ENCODE results near the gene LIPE.
"Not testable (repeated sequence)": the region's sequence is repeated elsewhere in the genome, so short reads cannot be mapped to it uniquely, and the experiment has no call there.

Gene LIPE, protein sequence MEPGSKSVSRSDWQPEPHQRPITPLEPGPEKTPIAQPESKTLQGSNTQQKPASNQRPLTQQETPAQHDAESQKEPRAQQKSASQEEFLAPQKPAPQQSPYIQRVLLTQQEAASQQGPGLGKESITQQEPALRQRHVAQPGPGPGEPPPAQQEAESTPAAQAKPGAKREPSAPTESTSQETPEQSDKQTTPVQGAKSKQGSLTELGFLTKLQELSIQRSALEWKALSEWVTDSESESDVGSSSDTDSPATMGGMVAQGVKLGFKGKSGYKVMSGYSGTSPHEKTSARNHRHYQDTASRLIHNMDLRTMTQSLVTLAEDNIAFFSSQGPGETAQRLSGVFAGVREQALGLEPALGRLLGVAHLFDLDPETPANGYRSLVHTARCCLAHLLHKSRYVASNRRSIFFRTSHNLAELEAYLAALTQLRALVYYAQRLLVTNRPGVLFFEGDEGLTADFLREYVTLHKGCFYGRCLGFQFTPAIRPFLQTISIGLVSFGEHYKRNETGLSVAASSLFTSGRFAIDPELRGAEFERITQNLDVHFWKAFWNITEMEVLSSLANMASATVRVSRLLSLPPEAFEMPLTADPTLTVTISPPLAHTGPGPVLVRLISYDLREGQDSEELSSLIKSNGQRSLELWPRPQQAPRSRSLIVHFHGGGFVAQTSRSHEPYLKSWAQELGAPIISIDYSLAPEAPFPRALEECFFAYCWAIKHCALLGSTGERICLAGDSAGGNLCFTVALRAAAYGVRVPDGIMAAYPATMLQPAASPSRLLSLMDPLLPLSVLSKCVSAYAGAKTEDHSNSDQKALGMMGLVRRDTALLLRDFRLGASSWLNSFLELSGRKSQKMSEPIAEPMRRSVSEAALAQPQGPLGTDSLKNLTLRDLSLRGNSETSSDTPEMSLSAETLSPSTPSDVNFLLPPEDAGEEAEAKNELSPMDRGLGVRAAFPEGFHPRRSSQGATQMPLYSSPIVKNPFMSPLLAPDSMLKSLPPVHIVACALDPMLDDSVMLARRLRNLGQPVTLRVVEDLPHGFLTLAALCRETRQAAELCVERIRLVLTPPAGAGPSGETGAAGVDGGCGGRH

DNA sequence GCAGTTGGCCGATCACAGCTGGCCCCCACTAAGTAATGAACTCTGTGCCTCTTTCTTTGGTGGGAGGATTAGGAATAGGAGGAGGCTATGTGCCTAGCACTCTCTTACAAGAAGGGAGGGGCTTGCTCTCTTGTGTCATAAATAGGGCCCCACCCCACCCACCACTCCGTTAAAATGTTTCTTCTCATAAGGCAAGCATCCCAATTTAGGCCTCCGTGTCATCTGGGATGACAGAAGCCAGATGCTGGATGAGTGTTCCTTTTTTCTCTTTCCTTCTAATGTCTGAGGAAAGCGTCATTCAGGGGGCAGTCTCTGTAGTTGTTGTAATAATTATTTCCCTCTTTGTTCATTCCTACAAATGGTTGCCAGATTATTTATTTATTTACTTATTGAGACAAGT lies at the start of gene LIPE:
LIPE (minus strand) TSS at position 76 of the 400 bp plus-strand sequence. CDS start 239 bp downstream, outside the sequence.
- DNase-seq, result no peak

DNA sequence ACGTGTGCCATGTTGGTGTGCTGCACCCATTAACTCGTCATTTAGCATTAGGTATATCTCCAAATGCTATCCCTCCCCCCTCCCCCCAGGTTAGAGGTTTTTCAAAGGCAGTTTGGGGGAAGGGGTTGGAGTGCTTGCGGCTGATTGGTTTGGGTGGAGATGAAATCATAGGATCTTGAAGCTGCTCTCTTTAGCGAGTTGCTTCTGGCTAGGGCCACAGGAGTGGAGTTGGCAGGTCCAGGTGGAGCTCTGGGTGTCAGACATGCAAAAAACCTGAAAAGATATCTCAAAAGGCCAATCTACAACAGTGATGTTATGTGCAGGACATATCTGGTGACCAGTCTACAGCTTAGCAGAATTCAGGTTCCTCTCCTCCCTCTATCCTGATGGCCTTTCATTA lies 48.2 kb upstream of the LIPE start:
- no peak for DNase-seq

DNA sequence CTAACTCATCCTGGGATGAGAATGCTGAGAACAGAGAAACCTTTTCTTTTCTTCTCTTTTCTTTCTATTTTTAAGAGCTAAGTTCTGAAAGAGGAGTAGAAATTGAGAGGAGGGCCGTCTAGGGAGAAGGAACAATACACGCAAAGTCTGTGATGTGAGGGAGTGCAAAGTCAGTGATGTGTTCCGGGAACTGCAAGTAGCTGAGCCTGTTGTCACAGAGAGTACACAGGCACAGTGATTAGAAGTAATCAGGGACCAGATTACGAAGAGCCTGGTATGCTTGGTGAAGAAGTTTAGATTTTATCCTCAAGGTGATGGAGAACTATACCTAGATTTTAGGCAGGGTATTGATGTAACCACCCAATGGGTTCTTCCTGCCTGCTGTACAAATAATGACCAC lies 47.6 kb upstream of the LIPE start:
- DNase-seq, result no peak

DNA sequence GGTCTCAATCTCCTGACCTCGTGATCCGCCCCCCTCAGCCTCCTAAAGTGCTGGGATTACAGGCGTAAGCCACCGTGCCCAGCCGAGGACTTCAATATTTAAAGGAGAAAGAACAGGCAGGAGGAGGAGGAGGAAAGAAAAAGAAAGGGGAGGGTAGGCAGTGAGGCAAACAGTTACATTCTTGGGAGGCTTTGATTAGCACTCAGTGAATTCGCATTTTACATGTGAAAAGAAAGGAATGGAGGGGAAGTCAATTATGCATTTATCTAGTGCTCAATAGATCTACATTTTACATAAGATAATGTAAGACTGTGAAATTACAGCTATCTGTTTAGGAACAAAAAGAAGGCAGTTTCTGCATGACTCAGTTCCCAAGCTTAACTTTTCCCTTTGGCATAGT lies 46.5 kb upstream of the LIPE start:
- no peak for DNase-seq

DNA sequence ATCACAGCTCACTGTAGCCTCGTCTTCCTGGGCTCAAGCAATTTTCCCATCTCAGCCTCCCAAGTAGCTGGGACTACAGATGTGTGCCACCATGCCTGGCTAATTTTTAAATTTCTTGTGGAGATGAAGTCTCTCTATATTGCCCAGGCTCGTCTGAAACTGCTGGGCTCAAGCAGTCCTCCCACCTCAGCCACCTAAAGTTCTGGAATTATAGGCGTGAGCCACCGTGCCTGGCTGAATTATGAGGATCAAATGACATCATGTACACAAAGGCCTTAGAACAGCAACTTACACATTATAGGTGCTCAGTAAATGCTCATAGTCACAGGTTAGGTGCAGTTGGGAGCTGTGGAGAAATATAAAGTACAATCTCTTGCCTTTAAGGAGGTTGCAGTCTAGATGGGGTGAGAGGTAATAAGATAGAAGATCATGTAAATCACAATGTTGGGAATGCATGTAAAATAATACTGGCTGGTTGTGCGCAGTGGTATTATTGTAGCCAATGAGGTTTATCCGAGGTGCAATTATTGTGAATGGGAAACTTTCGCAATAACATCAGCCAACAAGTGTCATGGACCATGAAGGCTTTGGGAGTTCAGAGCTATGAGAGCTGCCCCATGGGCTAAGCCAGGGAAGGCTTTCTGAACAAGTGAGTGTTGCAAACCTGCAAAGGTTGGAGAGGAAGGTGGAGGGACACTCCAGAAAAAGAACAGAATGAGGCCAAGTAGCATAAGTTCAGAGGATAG lies 45.4 kb upstream of the LIPE start:
- DNase-seq, result no peak

DNA sequence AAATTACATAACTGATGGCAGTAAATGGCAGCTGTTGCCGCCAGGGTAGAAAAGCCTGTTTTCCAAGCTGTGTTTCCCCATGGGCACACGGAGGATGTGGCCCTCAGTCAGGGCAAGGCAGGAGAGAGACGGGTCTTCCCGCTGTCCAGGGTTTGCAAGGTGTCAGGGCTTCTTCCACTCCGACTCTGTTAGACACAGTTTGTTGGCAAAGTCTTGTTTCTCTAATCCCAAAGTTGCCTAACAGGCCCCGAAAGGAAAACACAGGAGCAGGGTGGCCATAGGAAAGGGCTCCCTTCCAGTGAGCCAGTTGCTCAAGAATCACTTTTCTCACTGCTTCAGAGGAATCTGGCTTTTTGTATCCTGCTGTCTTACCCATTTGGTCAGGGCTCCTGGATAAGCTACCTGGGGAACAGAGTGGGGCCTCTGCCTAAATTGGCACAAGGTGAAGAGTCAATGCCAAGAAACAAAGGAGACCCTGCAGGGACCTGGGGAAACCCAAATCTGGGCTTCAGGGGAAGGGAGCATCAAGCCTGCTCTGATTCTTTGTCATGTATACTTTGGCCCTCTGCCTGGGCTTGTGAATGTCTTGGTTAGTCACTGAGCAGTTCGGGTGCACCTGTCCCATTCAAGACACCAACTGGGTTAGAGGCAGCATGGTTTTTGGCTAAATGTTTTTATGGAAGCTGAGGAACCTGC lies 44.5 kb upstream of the LIPE start:
- no peak for DNase-seq

DNA sequence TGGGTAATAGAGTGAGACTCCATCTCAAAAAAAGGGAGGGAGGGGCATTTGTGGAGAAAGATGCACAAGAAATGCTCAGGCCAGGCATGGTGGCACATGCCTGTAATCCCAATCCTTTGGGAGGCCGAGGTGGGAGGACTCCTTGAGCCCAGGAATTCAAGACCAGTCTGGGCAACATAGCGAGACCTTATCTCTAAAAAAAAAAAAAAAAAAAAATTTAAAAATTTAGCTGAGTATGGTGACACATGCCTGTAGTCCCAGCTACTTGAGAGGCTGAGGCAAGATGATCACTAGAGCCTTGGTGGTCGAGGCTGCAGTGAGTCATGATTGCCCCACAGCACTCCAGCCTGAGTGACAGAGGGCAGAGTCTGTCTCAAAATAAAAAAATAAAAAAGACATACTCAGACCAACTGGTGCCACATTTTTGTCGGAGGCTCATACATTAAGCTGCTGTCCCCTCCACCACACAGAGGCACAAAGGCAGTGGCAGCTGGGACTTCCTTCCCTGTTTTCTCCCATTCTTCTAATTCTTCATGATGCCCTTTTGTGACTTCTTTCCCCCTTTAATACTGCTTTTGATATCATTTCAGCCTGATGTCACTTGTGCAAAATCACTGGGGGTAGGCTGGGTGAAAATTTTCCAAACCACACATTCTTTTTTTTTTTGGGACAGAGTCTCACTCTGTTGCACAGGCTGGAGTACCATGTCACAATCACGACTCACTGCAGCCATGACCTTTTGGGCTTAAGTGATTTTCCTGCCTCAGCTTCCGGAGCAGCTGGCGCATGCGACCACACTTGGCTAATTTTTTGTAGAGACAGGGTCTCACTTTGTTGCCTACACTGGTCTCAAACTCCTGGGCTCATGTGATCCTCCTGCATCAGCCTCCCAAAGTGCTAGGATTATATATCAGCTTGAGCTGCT lies 42.4 kb upstream of the LIPE start:
- DNase-seq, result no peak

DNA sequence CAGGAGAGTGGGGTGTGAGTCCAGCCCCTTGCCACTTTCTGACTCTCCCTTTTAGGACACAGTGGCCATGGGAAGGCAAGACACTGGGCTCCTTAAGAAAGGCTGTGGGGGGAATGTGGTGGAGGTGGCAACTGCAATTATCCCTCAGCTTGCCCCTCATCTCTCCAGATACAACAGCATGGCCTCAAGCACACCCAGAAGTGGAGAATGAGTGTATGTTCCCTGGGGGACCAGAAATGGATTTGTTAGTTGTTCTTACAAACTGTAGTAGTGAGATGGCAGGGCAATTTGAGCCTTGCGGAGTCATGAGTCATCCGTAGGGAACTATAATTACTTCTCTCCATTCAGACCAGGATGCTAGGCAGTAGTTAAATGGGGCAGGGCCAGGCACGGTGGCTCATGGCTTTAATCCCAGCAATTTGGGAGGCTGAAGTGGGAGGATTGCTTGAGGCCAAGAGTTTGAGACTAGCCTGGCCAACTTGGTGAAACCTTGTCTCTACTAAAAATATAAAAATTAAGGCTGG lies 41.1 kb upstream of the LIPE start:
- DNase-seq, result no peak

DNA sequence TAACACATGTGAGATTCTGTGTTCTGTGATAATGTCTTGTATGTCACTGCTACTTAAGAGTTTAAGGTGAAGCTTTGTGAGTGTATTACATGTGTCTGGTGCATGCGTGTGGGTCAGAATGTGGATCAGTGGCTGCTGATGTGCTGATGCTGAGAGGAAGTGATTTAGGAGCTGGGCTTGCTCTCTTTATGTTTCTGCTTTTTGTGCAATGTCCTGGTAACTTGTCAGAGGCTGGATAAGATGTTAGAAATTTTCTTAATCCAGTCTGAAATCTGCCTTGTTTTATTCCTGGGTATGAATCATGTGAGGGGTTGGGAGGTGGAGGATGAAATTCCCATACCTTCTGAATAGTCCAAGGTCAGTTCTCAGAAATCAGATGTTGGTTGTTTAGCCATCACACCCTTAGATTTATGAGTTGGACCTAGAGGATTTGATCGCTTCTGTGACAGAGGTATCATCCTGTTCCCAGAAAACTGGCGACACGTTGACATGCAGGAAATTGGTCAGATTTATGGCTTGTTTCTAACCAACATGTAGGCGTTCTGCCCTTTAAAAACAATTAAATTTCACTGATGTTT lies 40.1 kb upstream of the LIPE start:
- no peak for DNase-seq

DNA sequence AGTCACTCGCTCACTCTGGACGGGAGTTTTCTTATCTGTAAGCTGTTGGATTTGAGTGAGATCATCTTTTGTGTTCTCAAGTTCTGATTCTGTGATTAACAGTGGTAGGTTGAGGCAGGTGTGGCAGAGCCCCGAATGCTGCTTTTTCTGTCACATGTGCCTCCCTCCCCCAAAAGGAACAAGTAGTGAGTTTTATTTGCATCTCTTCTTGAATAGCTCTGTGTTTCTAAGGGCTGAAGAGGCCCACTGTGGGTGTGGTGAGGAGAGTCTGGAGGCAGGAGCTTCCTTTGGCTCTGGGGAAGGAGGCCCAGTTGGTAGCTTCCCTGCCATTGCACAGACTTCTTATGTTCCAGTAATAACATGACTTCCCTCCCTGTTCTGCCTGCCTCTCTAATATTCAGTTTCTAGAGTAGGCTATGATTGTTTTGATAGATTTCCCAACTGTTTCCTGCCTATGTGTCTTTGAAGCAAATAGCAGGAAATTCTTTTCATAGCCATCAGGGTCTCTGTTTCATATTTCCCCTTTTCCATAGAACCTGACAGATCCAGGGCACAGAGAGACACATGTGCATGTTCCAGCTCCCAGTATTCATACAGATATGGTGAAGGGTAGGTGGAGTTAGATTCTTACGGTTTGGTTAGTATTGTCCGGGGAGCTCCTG lies 39.5 kb upstream of the LIPE start:
- DNase-seq, result no peak

DNA sequence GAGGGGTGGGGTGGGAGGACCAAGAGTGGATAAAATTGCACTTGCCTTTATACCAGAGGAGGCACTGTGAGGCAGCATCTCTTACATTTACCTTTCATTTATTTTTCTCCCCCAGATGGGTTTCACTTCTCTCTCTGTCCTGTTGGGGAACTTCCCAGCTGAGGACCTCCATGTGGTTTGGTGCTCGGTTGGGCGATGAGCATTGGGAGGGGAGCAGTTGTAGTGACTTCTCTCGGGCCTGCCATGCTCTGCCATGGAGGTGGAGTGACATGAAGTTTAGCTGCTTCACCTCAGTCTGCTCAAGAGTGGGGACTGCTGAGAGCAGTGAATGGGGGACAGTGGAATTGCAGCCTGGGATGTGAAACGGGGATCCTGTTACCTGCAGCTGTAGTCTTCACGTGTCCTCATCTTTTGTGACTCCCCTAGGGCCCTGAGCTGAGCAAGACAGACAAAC lies 38.7 kb upstream of the LIPE start:
- no peak for DNase-seq

DNA sequence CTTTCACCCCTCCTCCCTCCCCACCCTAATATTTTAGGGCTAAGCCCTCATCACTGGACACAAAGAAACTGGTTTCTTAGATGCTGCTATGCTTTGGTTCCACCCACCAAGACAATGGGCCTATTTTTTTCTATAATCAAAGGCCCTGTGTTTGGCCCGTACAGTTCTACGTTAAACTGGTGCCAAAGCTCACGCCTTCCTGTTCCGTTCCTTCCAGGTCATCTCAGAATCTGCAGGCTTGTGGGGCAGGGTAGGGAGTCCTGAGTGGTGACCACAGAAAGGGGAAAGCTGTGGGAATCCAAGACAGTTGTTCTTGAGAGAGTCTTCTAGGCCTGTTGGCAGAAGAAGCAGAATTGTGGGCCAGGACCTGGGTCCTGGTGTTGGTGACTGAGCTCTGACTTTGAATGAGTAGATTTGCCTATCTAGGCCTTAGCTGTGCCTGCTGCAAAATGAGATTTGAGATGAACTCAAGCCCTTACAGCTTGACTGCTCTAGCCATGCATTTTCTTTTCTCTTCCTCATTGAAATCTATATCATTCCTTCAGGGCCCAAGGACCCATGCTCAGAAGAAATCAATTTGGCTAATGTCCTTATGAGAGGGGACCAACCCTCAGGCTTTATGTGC lies 34.6 kb upstream of the LIPE start:
- no peak for DNase-seq

DNA sequence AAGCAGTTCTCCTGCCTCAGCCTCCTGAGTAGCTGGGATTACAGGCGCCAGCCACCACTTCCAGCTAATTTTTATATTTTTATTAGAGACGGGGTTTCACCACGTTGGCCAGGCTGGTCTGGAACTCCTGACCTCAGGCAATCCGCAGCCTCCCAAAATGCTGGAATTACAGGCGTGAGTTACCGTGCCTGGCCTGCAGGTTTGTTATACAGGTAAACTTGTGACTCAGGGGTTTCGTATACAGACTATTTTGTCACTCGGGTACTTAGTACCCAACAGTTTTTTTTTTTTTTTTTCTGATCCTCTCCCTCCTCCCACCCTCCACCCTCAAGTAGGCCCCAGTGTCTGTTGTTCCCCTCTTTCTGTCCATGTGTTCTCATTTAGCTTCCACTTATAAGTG lies 34.0 kb upstream of the LIPE start:
- not testable (repeated sequence) for DNase-seq

DNA sequence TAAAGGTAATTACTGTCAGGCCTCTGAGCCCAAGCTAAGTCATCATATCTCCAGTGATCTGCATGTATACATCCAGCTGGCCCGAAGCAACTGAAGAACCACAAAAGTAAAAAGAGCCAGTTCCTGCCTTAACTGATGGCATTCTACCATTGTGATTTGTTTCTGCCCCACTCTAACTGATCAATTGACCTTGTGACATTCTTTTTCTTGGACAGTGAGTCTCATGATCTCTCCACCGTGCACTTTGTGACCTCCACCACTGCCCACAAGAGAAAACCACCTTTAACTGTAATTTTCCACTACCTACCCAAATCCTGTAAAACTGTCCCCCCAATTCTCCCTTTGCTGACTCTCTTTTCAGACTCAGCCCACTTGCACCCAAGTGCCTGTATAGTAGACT lies 32.7 kb upstream of the LIPE start:
- DNase-seq, result no peak

DNA sequence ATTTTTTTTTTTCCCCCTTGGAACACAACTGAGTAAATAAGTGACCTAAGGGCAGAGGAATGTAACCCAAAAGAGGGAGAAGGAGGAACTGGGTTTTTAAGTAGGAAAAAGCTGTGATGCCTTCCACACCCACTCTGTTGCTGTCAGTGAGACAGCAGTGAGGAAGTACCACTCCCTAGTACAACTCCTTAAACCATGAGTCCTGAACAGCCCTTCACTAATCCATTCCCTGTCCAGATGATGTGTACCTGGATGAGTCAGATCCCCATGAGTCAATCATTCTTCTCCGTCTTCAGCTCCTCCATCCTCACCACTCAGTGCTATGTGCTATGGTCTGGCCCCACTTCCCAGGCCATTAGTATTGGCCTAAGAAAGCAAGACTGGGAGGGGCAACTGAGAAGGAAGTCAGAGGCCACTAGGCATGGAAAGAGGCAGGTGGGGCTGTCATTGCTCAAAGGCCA lies 28.5 kb upstream of the LIPE start:
- DNase-seq, result no peak

DNA sequence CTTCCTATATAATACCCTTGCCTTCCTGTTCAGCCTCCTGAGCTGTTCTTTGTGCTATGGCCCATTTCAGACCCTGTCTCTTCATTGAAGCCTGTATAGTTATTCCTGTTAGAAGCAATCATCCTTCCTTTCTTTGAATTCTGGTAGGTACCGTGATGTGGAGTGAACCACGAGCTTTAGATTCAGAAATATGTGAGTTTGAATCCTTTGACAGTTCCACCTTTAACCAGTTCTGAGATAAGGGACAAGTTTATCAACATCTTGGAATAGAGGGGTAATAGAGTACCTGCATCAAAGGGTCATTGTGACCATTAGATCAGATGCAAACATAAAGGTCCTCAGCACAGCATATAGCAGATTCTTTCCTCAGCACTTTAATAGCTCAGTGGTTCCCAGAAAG lies 27.9 kb upstream of the LIPE start:
- no peak for DNase-seq

DNA sequence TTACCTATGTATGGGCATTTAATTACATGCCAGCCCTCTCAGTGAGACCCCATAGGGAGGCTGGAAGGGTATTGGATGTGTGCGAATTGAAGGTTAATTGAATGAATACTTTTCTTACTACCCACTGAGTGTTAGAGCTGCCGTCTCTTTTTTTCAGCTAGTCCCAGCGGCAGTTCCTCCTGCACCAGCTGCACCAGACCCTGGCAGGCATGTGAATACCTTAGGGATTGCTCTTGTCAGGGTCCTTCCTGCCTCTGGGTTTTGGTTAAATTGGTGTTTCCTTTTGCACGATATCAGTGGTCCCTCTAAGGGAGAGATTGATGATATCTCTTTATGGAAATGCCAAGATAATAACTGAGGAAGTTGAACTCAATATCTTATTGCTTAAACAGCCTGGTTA lies 25.4 kb upstream of the LIPE start:
- DNase-seq, result no peak

DNA sequence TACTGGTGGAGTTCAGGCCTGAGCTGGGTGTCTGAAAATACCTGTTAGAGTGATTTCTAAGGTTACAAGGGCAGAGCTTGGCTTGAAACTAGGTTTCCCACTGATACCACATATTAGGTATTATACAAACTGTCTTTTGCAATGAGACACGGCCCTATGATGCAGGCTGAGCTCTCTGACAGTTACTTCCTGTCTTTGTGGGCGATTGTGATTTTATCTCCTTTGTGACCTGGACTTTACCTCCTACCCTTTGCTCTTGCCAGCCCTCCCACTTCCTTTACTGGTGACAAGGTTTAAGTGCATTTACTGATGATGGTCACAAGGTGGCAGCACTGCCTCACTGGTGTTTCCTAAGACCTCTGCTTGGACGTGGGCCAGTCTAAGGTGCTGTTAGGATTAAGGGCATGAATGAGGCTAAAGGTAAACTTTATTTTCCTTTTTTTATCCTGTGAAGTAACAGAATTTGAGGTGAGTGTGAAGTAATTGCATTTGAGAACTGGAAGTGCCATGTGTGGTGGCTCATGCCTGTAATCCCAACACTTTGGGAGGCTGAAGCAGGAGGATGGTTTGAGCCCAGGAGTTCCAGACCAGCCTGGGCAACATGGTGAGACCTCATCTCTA lies 23.2 kb upstream of the LIPE start:
- peak; percentile 66 for DNase-seq

DNA sequence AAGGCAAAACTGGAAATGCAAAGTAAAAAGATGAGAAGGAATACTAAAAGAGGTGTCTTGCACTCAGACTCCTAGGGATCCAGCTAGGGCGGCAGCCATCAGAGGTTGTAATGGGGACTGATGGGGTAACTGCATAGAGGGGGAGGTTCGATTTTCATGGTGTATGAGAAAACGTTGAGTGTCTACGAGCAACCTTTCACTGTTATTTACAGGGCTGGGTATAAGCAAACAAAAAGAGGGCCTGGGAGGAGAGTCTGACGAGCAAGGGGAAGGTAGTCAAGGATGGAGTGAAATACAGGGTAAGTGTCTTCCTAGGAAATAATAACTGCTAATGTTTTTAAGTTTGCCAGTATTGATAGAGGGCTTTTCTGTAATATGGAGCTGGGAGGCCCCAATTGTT lies 21.1 kb upstream of the LIPE start:
- DNase-seq, result not testable (repeated sequence)

Measured in activated naive CD4-positive, alpha-beta T cell treated with anti-CD3 and anti-CD28 coated beads, Interleukin-2, amount 50 U/mL, for 16 hours (primary cell).